ENCODE results near the gene ZNF862.

DNA sequence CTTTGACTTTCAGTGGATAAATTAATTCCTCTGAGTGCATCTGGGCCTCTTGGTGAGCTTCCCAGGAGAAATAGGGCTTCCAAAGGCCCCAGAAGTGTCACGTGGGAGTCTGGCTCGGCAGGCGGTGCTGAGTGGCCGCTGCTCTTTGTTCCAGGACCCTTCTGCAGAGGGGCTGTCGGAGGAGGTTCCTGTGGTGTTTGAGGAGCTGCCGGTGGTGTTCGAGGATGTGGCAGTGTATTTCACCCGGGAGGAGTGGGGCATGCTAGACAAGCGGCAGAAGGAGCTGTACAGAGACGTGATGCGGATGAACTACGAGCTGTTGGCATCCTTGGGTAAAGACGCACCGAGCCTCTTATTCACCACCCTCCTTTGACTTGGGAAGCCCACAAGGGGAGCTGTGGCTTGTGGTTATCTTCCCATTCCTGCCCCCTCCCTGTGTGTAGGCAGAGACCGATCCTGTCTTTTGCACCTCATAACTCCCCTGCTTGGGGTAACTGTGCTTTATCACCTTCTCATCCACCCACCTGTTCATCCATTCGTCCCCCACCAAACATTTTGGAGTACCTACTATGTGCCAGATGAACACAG lies 11.9 kb downstream of the ZNF862 start:
- TF ChIP-seq, protein P1, sequence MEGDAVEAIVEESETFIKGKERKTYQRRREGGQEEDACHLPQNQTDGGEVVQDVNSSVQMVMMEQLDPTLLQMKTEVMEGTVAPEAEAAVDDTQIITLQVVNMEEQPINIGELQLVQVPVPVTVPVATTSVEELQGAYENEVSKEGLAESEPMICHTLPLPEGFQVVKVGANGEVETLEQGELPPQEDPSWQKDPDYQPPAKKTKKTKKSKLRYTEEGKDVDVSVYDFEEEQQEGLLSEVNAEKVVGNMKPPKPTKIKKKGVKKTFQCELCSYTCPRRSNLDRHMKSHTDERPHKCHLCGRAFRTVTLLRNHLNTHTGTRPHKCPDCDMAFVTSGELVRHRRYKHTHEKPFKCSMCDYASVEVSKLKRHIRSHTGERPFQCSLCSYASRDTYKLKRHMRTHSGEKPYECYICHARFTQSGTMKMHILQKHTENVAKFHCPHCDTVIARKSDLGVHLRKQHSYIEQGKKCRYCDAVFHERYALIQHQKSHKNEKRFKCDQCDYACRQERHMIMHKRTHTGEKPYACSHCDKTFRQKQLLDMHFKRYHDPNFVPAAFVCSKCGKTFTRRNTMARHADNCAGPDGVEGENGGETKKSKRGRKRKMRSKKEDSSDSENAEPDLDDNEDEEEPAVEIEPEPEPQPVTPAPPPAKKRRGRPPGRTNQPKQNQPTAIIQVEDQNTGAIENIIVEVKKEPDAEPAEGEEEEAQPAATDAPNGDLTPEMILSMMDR (IDR thresholded peaks at IDR 0.05; ENCODE audit: low read depth, low read length) = no peak
- no peak for TF ChIP-seq POLR2A (IDR thresholded peaks at IDR 0.05; ENCODE audit: extremely low read depth, insufficient read length)
- TF ChIP-seq, protein P2, sequence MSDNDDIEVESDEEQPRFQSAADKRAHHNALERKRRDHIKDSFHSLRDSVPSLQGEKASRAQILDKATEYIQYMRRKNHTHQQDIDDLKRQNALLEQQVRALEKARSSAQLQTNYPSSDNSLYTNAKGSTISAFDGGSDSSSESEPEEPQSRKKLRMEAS (IDR thresholded peaks at IDR 0.05; ENCODE audit: low read depth, low read length) = no peak
- TF ChIP-seq MYC (IDR thresholded peaks at IDR 0.05; ENCODE audit: low read depth, low read length) = no peak
